Esophagus squamous epithelium (tissue), 5 donors: ENCODE data around the gene RTN1. TPM values are rescaled to one million over a fixed set of nuclear protein-coding genes. Genes with fewer than 3 reads are reported as not detected.

Source experiments
- DNase-seq: peaks from one replicate; lab custom pipeline; 2025; lab: John Stamatoyannopoulos, UW
- H3K27ac ChIP-seq, 4 donors: fragments of 200-600 bp; sonication (generic); one replicate each; pipeline ENCODE4 v1.5.1; 2016 to 2019; ENCODE audit warnings: mild to moderate bottlenecking in 1 of 4
- H3K27me3 ChIP-seq, 4 donors: fragments of 200-600 bp; sonication (generic); 1 replicate in 3 of 4; 2 replicates in 1 of 4; pipeline versions ENCODE4 v1.5.1 to v1.6.0; 2017 to 2021; ENCODE audit warnings: antibody characterized with exemption in 1 of 4
- H3K36me3 ChIP-seq, 3 donors: fragments of 200-600 bp; sonication (generic); one replicate each; pipeline ENCODE4 v1.5.1; 2016 to 2019
- H3K4me1 ChIP-seq, 3 donors: fragments of 200-600 bp; sonication (generic); one replicate each; pipeline ENCODE4 v1.5.1; 2017 to 2019
- H3K4me3 ChIP-seq, 4 donors: fragments of 200-600 bp; sonication (generic); 1 replicate in 3 of 4; 2 replicates in 1 of 4; pipeline ENCODE4 v1.5.1; 2016 to 2019; ENCODE audit warnings: mild to moderate bottlenecking in 2 of 4, moderate library complexity in 1 of 4
- H3K9me3 ChIP-seq, 3 donors: fragments of 200-600 bp; sonication (generic); one replicate each; pipeline ENCODE4 v1.5.1; 2016 to 2019
- CTCF ChIP-seq, 6 experiments: fragments of 450-650 bp in 4 of 6; fragments of 200-600 bp in 2 of 6; sonication (generic) in 2 of 6; IDR thresholded peaks; one replicate each; pipeline ENCODE4 v1.5.1; 2016 to 2019; ENCODE audit warnings: antibody characterized with exemption in 6 of 6, mild to moderate bottlenecking in 4 of 6, moderate library complexity in 4 of 6
- POLR2A ChIP-seq, 4 donors: fragments of 450-650 bp; IDR thresholded peaks; one replicate each; pipeline ENCODE4 v1.6.1; 2017; ENCODE audit warnings: antibody characterized with exemption in 4 of 4, mild to moderate bottlenecking in 4 of 4, moderate library complexity in 3 of 4
- WGBS, 2 donors: methylation state at CpG; one replicate each; pipeline ENCODE4 v1.1.5; 2018; 5-methylcytosine and 5-hydroxymethylcytosine counted together
- intact Hi-C: fragments of 100-400 bp; cut with DNase I; formaldehyde crosslinking; loops from one replicate; pipeline ENCODE4 v1.15.0; 2022
- total RNA-seq, 4 donors: library from RNA; depleted of rRNA; stranded (reverse); fragments of >200 nt; gene quantifications; one replicate each; pipeline ENCODE4 v1.1.0, GENCODE V29; 2016
- donor health status: DM: yes; HTN: yes; CAD: no.

RTN1 gene
- total RNA-seq, 4 donors from 2014 or later = 0.15 to 2.3 (median 0.91) TPM

- TF ChIP-seq POLR2A (IDR thresholded peaks at IDR 0.05) (no peak), CTCF (IDR thresholded peaks at IDR 0.05) (no peak)
- 58 to 63% methylated on average over 4 of the region's 4 CpGs for WGBS, 2 donors
- Histone ChIP-seq H3K9me3 (no peaks in the 10 kb centered on the region), H3K4me3 (no peak overlapping the region), H3K27ac (no peak overlapping the region), H3K27me3 (no peaks in the 10 kb centered on the region), H3K4me1 (no peaks in the 10 kb centered on the region), H3K36me3 (no peaks in the 10 kb centered on the region)
- no peak for DNase-seq
- intact Hi-C loops = no loop called here
Measured at GRCh38 chr14:59754256-59754655, 116.3 kb downstream of the RTN1 start.

GRCh38 chr14:59753512-59753911 is 117.1 kb downstream of the RTN1 start:
- Histone ChIP-seq H3K9me3 (no peaks in the 10 kb centered on the region), H3K27ac (no peak overlapping the region), H3K4me1 (no peaks in the 10 kb centered on the region), H3K4me3 (no peak overlapping the region), H3K36me3 (no peaks in the 10 kb centered on the region), H3K27me3 (no peaks in the 10 kb centered on the region)
- DNase-seq = no peak
- intact Hi-C loops = no loop called here
- TF ChIP-seq POLR2A (IDR thresholded peaks at IDR 0.05) = no peak
- TF ChIP-seq CTCF (IDR thresholded peaks at IDR 0.05) = no peak

- Histone ChIP-seq H3K9me3 (no peaks in the 10 kb centered on the region), H3K4me1 (no peaks in the 10 kb centered on the region), H3K27me3 (no peaks in the 10 kb centered on the region), H3K36me3 (no peaks in the 10 kb centered on the region), H3K4me3 (no peak overlapping the region), H3K27ac (no peak overlapping the region)
- TF ChIP-seq POLR2A (IDR thresholded peaks at IDR 0.05) (no peak), CTCF (IDR thresholded peaks at IDR 0.05) (no peak)
- DNase-seq = no peak
- intact Hi-C loops = no loop called here
- 78 to 80% methylated on average over 3 of the region's 3 CpGs for WGBS, 2 donors
Measured at GRCh38 chr14:59751578-59751977, 119.0 kb downstream of the RTN1 start.

GRCh38 chr14:59739794-59740193 is 130.8 kb downstream of the RTN1 start:
- WGBS, 2 donors = 62 to 78% methylated on average over 3 of the region's 3 CpGs
- Histone ChIP-seq H3K36me3 (no peaks in the 10 kb centered on the region), H3K4me1 (no peaks in the 10 kb centered on the region), H3K27me3 (no peaks in the 10 kb centered on the region), H3K27ac (no peak overlapping the region), H3K9me3 (no peaks in the 10 kb centered on the region), H3K4me3 (no peak overlapping the region)
- intact Hi-C loops = no loop called here
- no peak for TF ChIP-seq POLR2A (IDR thresholded peaks at IDR 0.05)
- DNase-seq = no peak

GRCh38 chr14:59728304-59728703 is 142.3 kb downstream of the RTN1 start:
- H3K9me3 ChIP-seq = no peaks in the 10 kb centered on the region
- H3K27ac ChIP-seq = no peak overlapping the region
- 6 to 24% methylated on average over 2 to 3 of the region's 3 CpGs for WGBS, 2 donors
- no peaks in the 10 kb centered on the region for H3K36me3 ChIP-seq
- intact Hi-C loops = no loop called here
- TF ChIP-seq POLR2A (IDR thresholded peaks at IDR 0.05) (no peak), CTCF (IDR thresholded peaks at IDR 0.05) (no peak)
- no peaks in the 10 kb centered on the region for H3K4me1 ChIP-seq
- H3K27me3 ChIP-seq = no peaks in the 10 kb centered on the region
- DNase-seq = no peak
- H3K4me3 ChIP-seq = no peak overlapping the region

DNA sequence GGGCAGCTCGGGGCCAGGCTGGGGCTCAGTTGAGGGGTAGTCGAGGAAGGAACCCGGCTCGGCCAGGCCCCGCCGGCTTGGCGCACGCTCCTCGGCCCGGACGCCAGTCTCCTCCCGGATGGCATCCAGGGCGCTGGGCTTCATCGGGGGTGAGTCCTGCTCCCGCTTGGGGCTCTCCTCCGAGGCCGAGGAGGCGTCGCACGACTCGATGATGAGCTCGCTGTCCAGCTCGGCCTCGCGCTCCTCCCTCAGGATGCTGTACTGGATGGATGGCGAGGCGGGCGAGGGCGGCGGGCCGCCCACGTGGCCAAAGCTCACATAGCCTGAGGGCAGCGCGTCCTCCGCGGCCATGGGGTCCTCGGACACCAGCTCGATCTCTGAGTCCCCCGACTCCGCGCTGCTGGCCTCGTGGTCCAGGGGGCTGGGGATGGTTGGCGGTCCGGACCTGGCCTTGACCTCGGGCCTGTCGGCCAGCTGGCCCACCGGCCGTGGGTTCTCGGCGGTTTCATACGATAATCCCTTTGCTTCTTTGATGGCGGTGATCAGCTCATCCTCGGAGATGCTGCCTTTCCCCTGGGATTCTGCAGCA is 143.4 kb downstream of the RTN1 start:
- no peaks in the 10 kb centered on the region for H3K27me3 ChIP-seq
- no peak overlapping the region for H3K27ac ChIP-seq
- intact Hi-C loops = no loop called here
- H3K4me3 ChIP-seq = no peak overlapping the region
- DNase-seq = no peak
- H3K4me1 ChIP-seq = no peaks in the 10 kb centered on the region
- no peaks in the 10 kb centered on the region for H3K9me3 ChIP-seq
- no peak for TF ChIP-seq CTCF (IDR thresholded peaks at IDR 0.05)
- no peak for TF ChIP-seq POLR2A (IDR thresholded peaks at IDR 0.05)
- H3K36me3 ChIP-seq = no peaks in the 10 kb centered on the region
- 90 to 92% methylated on average over 2 to 21 of the region's 53 CpGs for WGBS, 2 donors
